Keratinocyte (primary cell): Measurements from ENCODE around the gene SALL3. TPM values are rescaled to one million over a fixed set of nuclear protein-coding genes. Genes with fewer than 3 reads are reported as not detected.

Experiments used
- DNase-seq: peaks from one replicate; pipeline ENCODE4 v3.0.0-alpha.2; 2011; ENCODE audit warnings: low read depth, missing footprints, low spot score
- FAIRE-seq: peaks from 2 replicates; lab custom pipeline; 2011; peaks lifted over from hg19 to GRCh38; lab: Jason Lieb, UNC
- H2AFZ ChIP-seq: 2 replicates; pipeline ENCODE4 v1.6.0; 2012; ENCODE audit warnings: low read length, control low read depth, inconsistent platforms; ENCODE audit not compliant: control insufficient read depth
- H3K27ac ChIP-seq: 2 replicates; pipeline ENCODE4 v1.5.1; 2011; ENCODE audit warnings: low read length; ENCODE audit not compliant: control insufficient read depth, insufficient read depth
- H3K27me3 ChIP-seq: 3 replicates; pipeline ENCODE4 v1.6.0; 2011; ENCODE audit warnings: low read length; ENCODE audit not compliant: control insufficient read depth, insufficient read depth; ENCODE audit errors: extremely low read depth
- H3K36me3 ChIP-seq, 2 experiments: 2 replicates in 1 of 2; 3 replicates in 1 of 2; pipeline ENCODE4 v1.5.1; 2011; ENCODE audit warnings: low read length in 2 of 2, mild to moderate bottlenecking in 1 of 2; ENCODE audit not compliant: control insufficient read depth in 2 of 2, insufficient read depth in 2 of 2; ENCODE audit errors: extremely low read depth in 1 of 2
- H3K4me1 ChIP-seq: 3 replicates; pipeline ENCODE4 v1.5.1; 2011; ENCODE audit warnings: low read length; ENCODE audit not compliant: control insufficient read depth, insufficient read depth; ENCODE audit errors: extremely low read depth
- H3K4me2 ChIP-seq: 3 replicates; pipeline ENCODE4 v1.6.0; 2011; ENCODE audit warnings: low read depth, low read length; ENCODE audit not compliant: control insufficient read depth, insufficient read depth; ENCODE audit errors: extremely low read depth
- H3K4me3 ChIP-seq, 3 experiments: fragments of 200-600 bp in 1 of 3; sonication (generic) in 1 of 3; 2 replicates in 2 of 3; 3 replicates in 1 of 3; pipeline ENCODE4 v1.5.1; 2011 to 2016; ENCODE audit warnings: low read length in 3 of 3, mild to moderate bottlenecking in 3 of 3, control low read depth in 2 of 3, inconsistent platforms in 1 of 3, low read depth in 1 of 3, mixed read lengths in 1 of 3, mixed run types in 1 of 3, moderate library complexity in 1 of 3; ENCODE audit not compliant: control insufficient read depth in 2 of 3, insufficient read depth in 2 of 3; ENCODE audit errors: extremely low read depth in 1 of 3
- H3K79me2 ChIP-seq: 2 replicates; pipeline ENCODE4 v1.6.0; 2012; ENCODE audit warnings: low read length; ENCODE audit not compliant: control insufficient read depth, insufficient read depth
- H3K9ac ChIP-seq: 3 replicates; pipeline ENCODE4 v1.6.0; 2011; ENCODE audit warnings: low read length; ENCODE audit not compliant: control insufficient read depth, insufficient read depth; ENCODE audit errors: extremely low read depth
- H3K9me1 ChIP-seq: 3 replicates; pipeline ENCODE4 v1.6.0; 2011; ENCODE audit warnings: low read length; ENCODE audit not compliant: control insufficient read depth, insufficient read depth; ENCODE audit errors: extremely low read depth
- H3K9me3 ChIP-seq: 2 replicates; pipeline ENCODE4 v1.5.1; 2012; ENCODE audit warnings: low read depth, low read length; ENCODE audit not compliant: control insufficient read depth
- H4K20me1 ChIP-seq: 3 replicates; pipeline ENCODE4 v1.6.0; 2011; ENCODE audit warnings: low read length; ENCODE audit not compliant: control insufficient read depth, insufficient read depth; ENCODE audit errors: extremely low read depth
- EZH2 ChIP-seq: IDR thresholded peaks from one replicate; pipeline ENCODE4 v1.6.1; 2012; ENCODE audit warnings: inconsistent platforms, mild to moderate bottlenecking, low read length, moderate library complexity
- dilution Hi-C: fragments of 300-500 bp; cut with MboI; formaldehyde crosslinking; loops from one replicate; pipeline ENCODE4 v1.7.0; 2020; ENCODE audit warnings: low sequenced_read_pairs; ENCODE audit not compliant: extremely low pct_ligation_motif_present
- polyA plus RNA-seq, 5 experiments: library from polyadenylated mRNA; depleted of rRNA in 3 of 5; stranded (reverse) in 3 of 5; stranded (forward) in 1 of 5; unstranded in 1 of 5; fragments of >200 nt; gene quantifications; 1 replicate in 1 of 5; 2 replicates in 3 of 5; 3 replicates in 1 of 5; pipeline versions ENCODE4 v1.2.1 to v1.2.3, GENCODE V29; 2011 to 2012; ENCODE audit warnings: missing spikeins in 2 of 5, low read depth in 1 of 5, low replicate concordance in 1 of 5
- TF ChIP-seq, protein P1 (sequence below), 3 experiments: IDR thresholded peaks in 1 of 3; conservative IDR thresholded peaks in 1 of 3; optimal IDR thresholded peaks in 1 of 3; 2 replicates in 2 of 3; 3 replicates in 1 of 3; pipeline versions ENCODE3 to v1.5.1; 2011; ENCODE audit warnings: low read length in 3 of 3, mild to moderate bottlenecking in 3 of 3, moderate library complexity in 2 of 3, control low read depth in 1 of 3, inconsistent platforms in 1 of 3; ENCODE audit not compliant: insufficient read depth in 2 of 3; ENCODE audit errors: extremely low read depth in 1 of 3

Gene SALL3
- polyA plus RNA-seq, 1 donor (not counting 4 experiments of a cell fraction or from before 2014, with no cell fraction given) = not detected

DNA sequence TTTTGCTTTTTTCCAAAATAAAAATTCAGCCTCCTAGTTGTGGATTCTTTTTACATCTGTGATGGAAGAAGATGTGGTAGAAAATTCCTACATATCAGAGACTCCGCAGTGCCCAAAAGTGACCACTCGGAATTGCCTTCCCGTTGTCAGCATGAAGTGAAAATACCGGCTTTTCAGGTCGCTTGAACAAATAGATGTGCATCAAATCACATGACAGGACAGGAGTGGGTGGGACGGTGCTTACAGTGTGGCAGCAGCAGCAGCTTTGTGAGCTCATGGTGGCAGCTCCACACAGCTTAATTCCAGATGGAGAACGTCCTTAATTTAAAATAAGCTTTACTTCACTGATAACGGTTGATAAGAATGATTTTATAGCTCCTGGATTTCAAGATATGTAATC, 20.3 kb downstream of the SALL3 start:
- Histone ChIP-seq H3K9me1 (no peaks in the 10 kb centered on the region), H3K9me3 (no peaks in the 10 kb centered on the region), H2AFZ (no peak overlapping the region), H3K9ac (no peak overlapping the region), H3K4me2 (no peak overlapping the region), H3K4me3 (no peak overlapping the region), H3K36me3 (no peaks in the 10 kb centered on the region), H3K27me3 (no peaks in the 10 kb centered on the region), H4K20me1 (no peaks in the 10 kb centered on the region), H3K4me1 (no peaks in the 10 kb centered on the region), H3K27ac (no peak overlapping the region), H3K79me2 (no peaks in the 10 kb centered on the region)
- DNase-seq (no peak), FAIRE-seq (no peak)
- no peak for TF ChIP-seq EZH2
- TF ChIP-seq, protein P1, sequence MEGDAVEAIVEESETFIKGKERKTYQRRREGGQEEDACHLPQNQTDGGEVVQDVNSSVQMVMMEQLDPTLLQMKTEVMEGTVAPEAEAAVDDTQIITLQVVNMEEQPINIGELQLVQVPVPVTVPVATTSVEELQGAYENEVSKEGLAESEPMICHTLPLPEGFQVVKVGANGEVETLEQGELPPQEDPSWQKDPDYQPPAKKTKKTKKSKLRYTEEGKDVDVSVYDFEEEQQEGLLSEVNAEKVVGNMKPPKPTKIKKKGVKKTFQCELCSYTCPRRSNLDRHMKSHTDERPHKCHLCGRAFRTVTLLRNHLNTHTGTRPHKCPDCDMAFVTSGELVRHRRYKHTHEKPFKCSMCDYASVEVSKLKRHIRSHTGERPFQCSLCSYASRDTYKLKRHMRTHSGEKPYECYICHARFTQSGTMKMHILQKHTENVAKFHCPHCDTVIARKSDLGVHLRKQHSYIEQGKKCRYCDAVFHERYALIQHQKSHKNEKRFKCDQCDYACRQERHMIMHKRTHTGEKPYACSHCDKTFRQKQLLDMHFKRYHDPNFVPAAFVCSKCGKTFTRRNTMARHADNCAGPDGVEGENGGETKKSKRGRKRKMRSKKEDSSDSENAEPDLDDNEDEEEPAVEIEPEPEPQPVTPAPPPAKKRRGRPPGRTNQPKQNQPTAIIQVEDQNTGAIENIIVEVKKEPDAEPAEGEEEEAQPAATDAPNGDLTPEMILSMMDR (optimal IDR thresholded peaks at IDR 0.05 in 1 of 3, IDR thresholded peaks at IDR 0.05 in 1 of 3, conservative IDR thresholded peaks at IDR 0.05 in 1 of 3; ENCODE audit: extremely low read depth in 1 of 3, insufficient read depth in 2 of 3, low read length in 3 of 3) = no peak
- dilution Hi-C loops = no loop called here

GRCh38 chr18:79000997-79001396, 21.4 kb downstream of the SALL3 start:
- H3K4me1 ChIP-seq = no peaks in the 10 kb centered on the region
- no peaks in the 10 kb centered on the region for H3K36me3 ChIP-seq
- no peaks in the 10 kb centered on the region for H3K79me2 ChIP-seq
- H3K9me1 ChIP-seq = no peaks in the 10 kb centered on the region
- no peak overlapping the region for H3K27ac ChIP-seq
- no peaks in the 10 kb centered on the region for H3K9me3 ChIP-seq
- no peak overlapping the region for H2AFZ ChIP-seq
- no peak overlapping the region for H3K4me3 ChIP-seq
- no peaks in the 10 kb centered on the region for H4K20me1 ChIP-seq
- no peaks in the 10 kb centered on the region for H3K27me3 ChIP-seq
- TF ChIP-seq, protein P1 (optimal IDR thresholded peaks at IDR 0.05 in 1 of 3, IDR thresholded peaks at IDR 0.05 in 1 of 3, conservative IDR thresholded peaks at IDR 0.05 in 1 of 3; ENCODE audit: extremely low read depth in 1 of 3, insufficient read depth in 2 of 3, low read length in 3 of 3) = no peak
- TF ChIP-seq EZH2 = no peak
- H3K9ac ChIP-seq = no peak overlapping the region
- dilution Hi-C loops = no loop called here
- no peak for FAIRE-seq
- H3K4me2 ChIP-seq = no peak overlapping the region
- DNase-seq = no peak
